ENCODE data around the gene ZBED5.

Gene ZBED5

GRCh38 chr11:10878408-10879214 lies 20.8 kb upstream of the ZBED5 start:
- peaks cover 8% of the 10 kb centered on the region for H3K36me3 ChIP-seq (ENCODE audit: low read depth)
- peak; percentile 76 for TF ChIP-seq CTCF (IDR thresholded peaks at IDR 0.05; ENCODE audit: poor library complexity, severe bottlenecking)
- peaks cover 29% of the 10 kb centered on the region for H3K4me1 ChIP-seq (ENCODE audit: insufficient read depth, poor library complexity, severe bottlenecking)
- H3K27ac ChIP-seq (ENCODE audit: poor library complexity, severe bottlenecking) = no peak overlapping the region
- DNase-seq (ENCODE audit: low spot score) (no peak), ATAC-seq (ENCODE audit: low read depth) (no peak)
- no peak overlapping the region for H3K4me3 ChIP-seq (ENCODE audit: severe bottlenecking)
- H3K9me3 ChIP-seq (ENCODE audit: severe bottlenecking) = peaks cover 2% of the 10 kb centered on the region
- H3K27me3 ChIP-seq (ENCODE audit: insufficient read depth, poor library complexity, severe bottlenecking) = no peaks in the 10 kb centered on the region

DNA sequence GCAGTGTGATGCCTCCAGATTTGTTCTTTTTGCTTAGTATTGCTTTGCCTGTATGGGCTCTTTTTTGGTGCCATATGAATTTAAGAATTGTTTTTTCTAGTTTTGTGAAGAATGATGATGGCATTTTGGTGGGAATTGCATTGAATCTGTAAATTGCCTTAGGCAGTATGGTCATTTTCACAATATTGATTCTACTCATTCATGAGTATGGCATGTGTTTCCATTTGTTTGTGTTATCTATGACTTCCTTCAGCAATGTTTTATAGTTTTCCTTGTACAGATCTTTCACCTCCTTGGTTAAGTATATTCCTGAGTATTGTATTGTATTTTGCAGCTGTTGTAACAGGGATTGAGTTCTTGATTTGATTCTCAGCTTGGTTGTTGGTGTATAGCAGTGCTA lies 18.3 kb upstream of the ZBED5 start:
- DNase-seq (ENCODE audit: low spot score) (no peak), ATAC-seq (ENCODE audit: low read depth) (peak; percentile 67)
- no peak for TF ChIP-seq CTCF (IDR thresholded peaks at IDR 0.05; ENCODE audit: poor library complexity, severe bottlenecking)
- Histone ChIP-seq H3K27ac (ENCODE audit: poor library complexity, severe bottlenecking) (peak overlapping the region; percentile 58), H3K4me1 (ENCODE audit: insufficient read depth, poor library complexity, severe bottlenecking) (peaks cover 23% of the 10 kb centered on the region), H3K36me3 (ENCODE audit: low read depth) (peaks cover 13% of the 10 kb centered on the region), H3K4me3 (ENCODE audit: severe bottlenecking) (no peak overlapping the region), H3K27me3 (ENCODE audit: insufficient read depth, poor library complexity, severe bottlenecking) (no peaks in the 10 kb centered on the region), H3K9me3 (ENCODE audit: severe bottlenecking) (peaks cover 5% of the 10 kb centered on the region)

GRCh38 chr11:10875430-10876021 lies 17.7 kb upstream of the ZBED5 start:
- ATAC-seq (ENCODE audit: low read depth) = peak; percentile 40; the same call in 2 of the 3 replicates
- Histone ChIP-seq H3K27me3 (ENCODE audit: insufficient read depth, poor library complexity, severe bottlenecking) (no peaks in the 10 kb centered on the region), H3K27ac (ENCODE audit: poor library complexity, severe bottlenecking) (peak overlapping the region; percentile 58), H3K9me3 (ENCODE audit: severe bottlenecking) (peaks cover 5% of the 10 kb centered on the region), H3K36me3 (ENCODE audit: low read depth) (peaks cover 13% of the 10 kb centered on the region), H3K4me1 (ENCODE audit: insufficient read depth, poor library complexity, severe bottlenecking) (peaks cover 23% of the 10 kb centered on the region), H3K4me3 (ENCODE audit: severe bottlenecking) (no peak overlapping the region)
- no peak for DNase-seq (ENCODE audit: low spot score)
- no peak for TF ChIP-seq CTCF (IDR thresholded peaks at IDR 0.05; ENCODE audit: poor library complexity, severe bottlenecking)

GRCh38 chr11:10872097-10872496 lies 14.2 kb upstream of the ZBED5 start:
- no peak for ATAC-seq (ENCODE audit: low read depth)
- Histone ChIP-seq H3K36me3 (ENCODE audit: low read depth) (peaks cover 5% of the 10 kb centered on the region; the same call in 1 of the 2 replicates), H3K27me3 (ENCODE audit: insufficient read depth, poor library complexity, severe bottlenecking) (no peaks in the 10 kb centered on the region), H3K27ac (ENCODE audit: poor library complexity, severe bottlenecking) (no peak overlapping the region), H3K4me1 (ENCODE audit: insufficient read depth, poor library complexity, severe bottlenecking) (peaks cover 17% of the 10 kb centered on the region), H3K4me3 (ENCODE audit: severe bottlenecking) (no peak overlapping the region), H3K9me3 (ENCODE audit: severe bottlenecking) (peaks cover 5% of the 10 kb centered on the region)
- no peak for DNase-seq (ENCODE audit: low spot score)
- no peak for TF ChIP-seq CTCF (IDR thresholded peaks at IDR 0.05; ENCODE audit: poor library complexity, severe bottlenecking)

DNA sequence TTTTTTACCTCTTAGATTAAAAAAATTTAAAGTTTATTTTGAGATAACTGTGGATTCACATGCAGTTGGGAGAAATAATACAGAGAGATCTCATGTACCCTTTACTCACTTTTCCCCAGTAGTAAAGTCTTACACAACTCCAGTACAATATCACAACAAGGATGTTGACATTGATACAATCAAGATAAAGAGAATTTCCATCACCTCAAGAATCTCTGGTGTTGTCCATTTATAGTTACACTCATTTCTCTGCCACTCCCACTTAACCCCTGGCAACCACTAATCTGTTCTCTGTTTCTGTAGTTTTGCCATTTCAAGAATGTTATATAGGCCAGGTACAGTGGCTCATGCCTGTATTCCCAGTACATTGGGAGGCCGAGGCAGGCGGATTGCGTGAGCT lies 10.5 kb upstream of the ZBED5 start:
- Histone ChIP-seq H3K36me3 (ENCODE audit: low read depth) (peaks cover 5% of the 10 kb centered on the region; the same call in 1 of the 2 replicates), H3K4me3 (ENCODE audit: severe bottlenecking) (no peak overlapping the region), H3K27ac (ENCODE audit: poor library complexity, severe bottlenecking) (no peak overlapping the region), H3K4me1 (ENCODE audit: insufficient read depth, poor library complexity, severe bottlenecking) (no peaks in the 10 kb centered on the region), H3K9me3 (ENCODE audit: severe bottlenecking) (peaks cover 3% of the 10 kb centered on the region), H3K27me3 (ENCODE audit: insufficient read depth, poor library complexity, severe bottlenecking) (no peaks in the 10 kb centered on the region)
- no peak for ATAC-seq (ENCODE audit: low read depth)
- no peak for TF ChIP-seq CTCF (IDR thresholded peaks at IDR 0.05; ENCODE audit: poor library complexity, severe bottlenecking)
- DNase-seq (ENCODE audit: low spot score) = no peak

All from RWPE2 (cell line).